Activated gamma-delta T cell treated with anti-CD3 and anti-CD28 coated beads, Interleukin-2, amount 50 U/mL, for 16 hours (primary cell): Measurements from ENCODE around the gene XPO6.

ENCODE experiments used
- DNase-seq: peaks from one replicate; pipeline ENCODE4 v3.0.0-alpha.2; 2020; ENCODE audit warnings: low read depth

XPO6 gene

GRCh38 chr16:28110977-28111376, 100.8 kb downstream of the XPO6 start:
- DNase-seq = no peak

DNA sequence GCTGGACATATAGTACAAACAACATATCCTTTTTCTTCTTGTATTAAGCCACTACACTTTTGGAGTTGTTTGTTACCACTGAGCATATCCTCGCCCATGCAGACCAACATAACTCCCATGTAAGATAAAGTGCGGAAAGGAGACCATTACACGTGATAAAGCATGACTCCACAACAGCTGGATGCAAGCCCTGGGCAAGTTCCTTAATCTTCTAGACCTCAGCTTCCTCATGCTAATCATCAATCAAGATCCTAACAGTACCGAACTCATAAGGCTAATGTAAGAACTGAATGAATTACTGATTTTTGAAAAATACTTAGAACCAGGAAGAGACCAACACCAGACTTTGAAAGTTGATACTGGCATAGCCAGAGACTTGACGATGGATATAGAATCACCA, 101.3 kb downstream of the XPO6 start:
- no peak for DNase-seq

DNA sequence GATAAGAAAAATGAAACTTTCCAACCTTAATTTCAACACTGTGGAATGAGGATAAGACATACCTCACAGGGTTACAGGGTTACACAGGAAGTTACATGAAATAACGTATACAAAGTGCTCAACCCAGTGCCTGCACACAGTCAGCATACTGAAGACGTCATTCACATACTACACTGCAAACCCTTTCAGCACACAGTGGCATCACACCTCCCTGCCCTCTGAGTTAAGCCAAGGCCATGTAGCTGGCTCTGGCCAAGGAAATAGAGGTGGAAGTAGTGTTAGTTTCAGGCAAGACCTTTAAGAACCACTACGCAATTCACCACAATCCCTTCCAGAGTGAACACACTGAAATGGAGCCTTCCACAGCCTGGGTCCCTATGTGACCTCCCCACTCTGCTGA, 101.7 kb downstream of the XPO6 start:
- DNase-seq = no peak

DNA sequence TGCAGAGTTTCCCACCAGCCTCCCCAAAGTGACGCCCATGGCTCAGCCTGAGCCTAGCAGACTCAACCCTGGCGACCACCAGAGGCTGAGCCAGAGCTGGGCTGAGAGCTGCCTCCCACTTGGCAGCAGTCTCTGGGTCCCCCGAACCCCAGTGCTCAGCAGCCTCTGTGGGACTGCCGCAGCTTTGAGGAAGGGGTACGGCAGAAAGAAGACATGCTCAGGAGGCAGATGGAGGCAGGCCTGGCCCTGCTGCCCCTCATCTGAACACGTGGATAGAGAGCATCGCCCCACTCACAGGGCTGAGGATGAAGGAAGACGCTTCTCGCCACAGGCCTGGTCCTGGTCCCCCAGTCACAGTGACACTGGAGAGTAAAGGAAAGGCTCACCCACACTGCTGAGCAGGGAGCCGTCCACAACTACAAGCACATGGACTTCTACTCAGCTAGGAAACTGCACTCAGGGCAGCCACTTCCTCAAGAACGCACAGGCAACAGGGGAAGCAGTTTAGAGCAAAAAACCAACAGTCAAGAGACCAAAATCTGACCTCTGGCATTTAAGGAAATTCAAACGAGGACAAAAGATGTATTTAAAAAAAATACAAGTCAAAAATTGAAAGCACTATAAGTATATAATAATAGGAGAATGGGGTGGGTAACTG, 103.0 kb downstream of the XPO6 start:
- no peak for DNase-seq

- no peak for DNase-seq
These were observed 104.5 kb downstream of the XPO6 start for GRCh38 chr16:28107232-28107631.

GRCh38 chr16:28106467-28107215, 105.1 kb downstream of the XPO6 start:
- no peak for DNase-seq

DNA sequence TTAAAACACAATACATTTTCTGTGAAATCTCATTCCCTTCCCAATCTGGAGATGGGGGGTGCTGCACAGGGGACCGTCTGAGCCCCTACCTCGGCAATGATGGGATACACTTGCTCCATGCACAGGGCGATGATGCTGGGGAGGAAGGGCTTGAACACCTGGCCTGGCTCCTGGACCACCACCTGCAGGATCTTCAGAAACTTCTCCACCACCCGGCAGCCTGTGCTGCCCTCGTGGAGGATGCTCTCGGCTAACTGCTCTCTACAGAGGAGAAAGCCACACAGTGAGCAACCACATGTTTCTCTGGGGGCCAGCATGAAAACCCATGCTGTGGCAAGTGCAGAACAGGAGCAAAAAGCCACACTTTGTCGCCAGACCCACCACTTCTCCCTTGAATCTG, 105.8 kb downstream of the XPO6 start:
- no peak for DNase-seq

DNA sequence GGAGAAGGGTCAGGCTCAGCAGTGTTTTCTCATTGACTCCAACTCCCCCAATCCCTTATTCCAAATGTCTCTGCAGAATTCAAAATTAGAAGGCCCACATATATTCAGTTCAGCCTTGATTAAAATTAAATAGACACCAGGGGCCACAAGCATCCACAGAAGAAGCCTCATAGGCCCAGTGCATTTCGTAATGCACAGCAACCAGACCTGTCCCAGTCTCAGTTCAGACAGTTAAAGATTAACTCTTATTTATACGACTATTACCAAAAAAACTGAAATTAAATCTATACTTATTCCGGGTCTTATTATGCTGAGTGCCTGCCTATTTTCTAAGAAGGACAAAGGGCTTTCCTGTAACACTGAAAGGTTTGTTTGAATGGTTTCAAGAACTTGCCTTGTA, 106.5 kb downstream of the XPO6 start:
- no peak for DNase-seq

DNA sequence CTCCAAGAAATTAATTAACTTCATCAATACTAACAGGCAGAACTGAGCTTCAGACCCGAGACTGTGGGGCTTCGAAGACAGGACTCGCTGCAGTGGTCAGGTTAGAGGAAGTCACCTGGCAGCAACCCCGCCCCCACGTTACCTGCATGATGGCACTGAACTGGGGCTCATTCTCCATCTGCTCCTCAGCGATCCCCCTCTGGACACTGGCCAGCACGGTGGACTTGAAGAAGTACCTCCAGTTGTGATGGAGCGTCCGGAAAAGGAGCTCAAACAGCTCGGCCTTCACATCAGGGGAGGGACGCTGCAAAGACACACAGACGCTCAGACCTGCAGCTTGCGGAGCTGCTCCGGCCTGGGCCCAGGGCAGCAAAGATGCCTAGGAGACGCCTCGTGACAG, 107.4 kb downstream of the XPO6 start:
- DNase-seq = no peak

DNA sequence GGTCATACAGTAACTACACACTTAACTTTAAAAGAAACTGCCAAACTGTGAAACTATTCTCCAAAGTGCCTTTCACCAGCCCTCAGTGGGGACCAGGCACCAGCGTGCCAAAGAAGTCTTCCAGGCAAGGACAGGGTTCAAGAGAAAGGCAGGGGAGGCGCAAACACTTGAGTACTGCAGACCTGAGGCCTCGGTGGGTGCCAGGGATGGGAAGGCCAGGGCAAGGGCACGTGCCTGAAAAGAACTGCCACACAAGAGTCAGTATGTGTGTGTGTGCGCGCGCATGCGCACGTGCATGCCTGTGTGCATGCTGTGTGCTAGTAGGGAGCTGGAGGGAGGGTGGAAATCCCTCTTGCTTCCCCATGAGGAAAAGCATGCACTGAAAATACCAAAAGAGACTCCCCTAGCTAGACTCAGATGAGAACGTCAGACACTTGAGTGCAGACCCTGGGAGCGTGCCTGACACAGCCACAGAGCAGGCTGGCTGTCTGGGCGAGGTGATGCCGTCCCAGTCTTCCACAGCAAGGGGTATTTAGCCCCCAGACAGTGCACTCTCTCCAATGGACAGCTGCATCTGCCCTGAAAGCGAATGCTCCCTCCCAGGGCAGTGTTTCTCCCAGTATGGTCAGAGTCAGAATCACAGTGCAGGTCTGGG, 108.1 kb downstream of the XPO6 start:
- no peak for DNase-seq

DNA sequence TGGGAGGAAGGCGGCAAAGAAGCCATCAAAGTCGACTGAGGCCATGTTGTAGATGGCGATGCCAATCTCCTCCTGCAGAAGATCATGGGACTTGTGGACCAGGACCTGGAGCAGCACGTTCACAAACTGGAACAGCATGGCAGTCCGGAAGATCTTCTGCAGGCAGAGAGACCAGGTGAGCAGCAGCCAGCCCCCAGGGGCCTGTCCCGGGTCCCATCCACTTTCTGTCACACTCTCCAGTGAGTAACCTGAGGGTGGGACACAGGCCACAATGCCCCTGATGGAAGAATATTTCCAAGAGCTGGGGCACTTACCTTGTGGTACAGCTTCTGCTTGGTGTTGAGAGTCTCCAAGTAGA, 110.3 kb downstream of the XPO6 start:
- DNase-seq = no peak

- no peak for DNase-seq
These were observed 110.8 kb downstream of the XPO6 start for GRCh38 chr16:28100810-28101532.

- DNase-seq = no peak
These were observed 112.5 kb downstream of the XPO6 start for GRCh38 chr16:28098959-28099945.

- DNase-seq = no peak
These were observed 113.4 kb downstream of the XPO6 start for GRCh38 chr16:28098171-28098958.

DNA sequence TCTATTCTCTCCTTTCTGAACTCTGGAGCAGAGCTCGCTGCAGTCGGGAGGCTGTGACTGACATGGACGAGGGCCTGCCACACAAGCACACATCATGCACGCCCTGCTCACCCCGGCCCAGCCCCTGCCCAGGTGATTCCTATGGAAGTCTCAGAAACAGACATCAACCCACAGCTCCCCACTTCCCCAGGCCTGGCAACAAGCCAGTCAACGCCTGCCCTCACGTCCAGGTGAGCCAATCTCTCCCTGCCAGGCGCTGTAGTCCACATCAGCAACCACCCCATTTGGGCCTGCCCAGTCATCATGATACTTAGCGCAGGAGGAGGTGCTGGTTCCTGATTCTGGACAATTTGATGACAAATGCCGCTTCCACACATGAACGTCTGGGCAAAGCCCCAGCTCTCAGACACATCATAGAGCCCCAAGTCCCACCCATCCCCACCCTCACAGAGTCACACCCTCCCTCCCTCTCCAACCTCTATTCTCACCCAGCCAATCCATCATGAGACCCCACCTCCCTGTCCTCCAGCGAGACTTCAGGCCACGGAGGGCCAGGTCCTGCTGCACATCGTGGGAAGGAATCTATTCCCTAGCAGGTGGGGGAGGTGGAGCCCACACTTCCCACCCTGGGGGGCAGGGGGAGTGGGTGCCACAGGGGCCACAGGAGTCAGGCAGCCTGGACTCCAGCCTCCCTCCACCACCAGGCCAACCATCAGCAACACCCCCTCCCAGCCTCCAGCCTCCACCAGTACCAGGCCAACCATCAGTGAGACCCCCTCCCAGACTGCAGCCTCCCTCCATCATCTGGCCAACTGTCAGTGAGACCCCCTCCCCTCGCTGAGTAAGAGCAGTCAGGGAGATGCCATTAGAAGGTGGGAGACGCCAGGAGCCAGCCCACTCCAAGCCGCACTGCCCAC, 114.5 kb downstream of the XPO6 start:
- DNase-seq = no peak

- DNase-seq = no peak
These were observed 118.4 kb downstream of the XPO6 start for GRCh38 chr16:28093385-28093725.

DNA sequence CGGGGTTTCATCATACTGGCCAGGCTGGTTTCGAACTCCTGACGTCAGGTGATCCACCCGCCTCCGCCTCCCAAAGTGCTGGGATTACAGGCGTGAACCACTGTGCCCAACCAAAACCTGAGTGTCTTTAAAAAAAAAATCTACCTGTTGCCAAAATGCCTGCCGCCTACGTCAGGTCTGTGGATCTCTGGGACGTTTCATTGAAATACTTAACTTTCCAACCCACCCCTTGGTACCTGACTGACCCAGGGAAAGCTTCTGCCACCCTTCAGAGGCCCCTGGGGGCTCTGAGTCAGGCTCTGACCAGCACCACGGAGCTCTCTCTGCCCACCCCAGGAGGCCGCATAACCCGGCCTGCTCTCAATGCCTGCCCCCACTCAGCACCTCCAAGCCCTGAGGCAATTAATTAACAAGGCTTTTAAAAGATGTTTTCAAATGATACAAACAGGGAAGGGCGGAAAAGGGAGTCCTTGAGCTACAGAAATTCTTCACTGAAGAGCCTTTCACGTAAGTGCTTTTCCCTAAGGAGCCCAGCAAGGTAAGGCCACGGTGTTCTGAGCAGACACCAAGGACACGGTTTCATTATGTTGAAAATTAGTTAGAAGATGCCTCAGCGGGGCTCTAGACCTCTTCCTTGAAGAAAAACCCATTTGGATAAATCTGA, 118.9 kb downstream of the XPO6 start:
- DNase-seq = no peak

- no peak for DNase-seq
These were observed 120.1 kb downstream of the XPO6 start for GRCh38 chr16:28091656-28092055.
